Islet precursor cell (in vitro differentiated cells): ENCODE results near the gene ZBTB7C.

Experiments
- DNase-seq: peaks from one replicate; pipeline ENCODE4 v3.0.0-alpha.2; 2018

The ZBTB7C gene

DNA sequence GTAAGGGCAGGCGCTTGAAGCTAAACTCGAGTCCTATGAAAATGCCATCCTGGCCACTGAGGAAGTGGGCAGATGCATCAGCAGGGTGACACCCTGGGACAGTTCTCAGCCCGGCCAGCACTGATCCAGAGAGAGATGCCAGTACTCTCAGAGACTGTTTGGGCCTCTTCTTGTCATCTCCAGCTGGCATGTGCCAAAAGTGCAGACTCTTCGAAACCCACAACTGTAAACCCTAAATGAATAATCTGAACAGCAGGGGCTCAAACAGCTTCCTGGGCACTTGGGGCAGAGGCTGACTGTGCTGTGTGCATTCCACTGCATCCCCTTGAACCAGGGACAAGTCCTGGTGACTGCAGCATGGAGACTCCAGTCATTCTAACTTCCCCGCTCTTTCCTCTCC lies 274.6 kb downstream of the ZBTB7C start:
- no peak for DNase-seq

GRCh38 chr18:48133671-48134251 lies 275.4 kb downstream of the ZBTB7C start:
- no peak for DNase-seq

DNA sequence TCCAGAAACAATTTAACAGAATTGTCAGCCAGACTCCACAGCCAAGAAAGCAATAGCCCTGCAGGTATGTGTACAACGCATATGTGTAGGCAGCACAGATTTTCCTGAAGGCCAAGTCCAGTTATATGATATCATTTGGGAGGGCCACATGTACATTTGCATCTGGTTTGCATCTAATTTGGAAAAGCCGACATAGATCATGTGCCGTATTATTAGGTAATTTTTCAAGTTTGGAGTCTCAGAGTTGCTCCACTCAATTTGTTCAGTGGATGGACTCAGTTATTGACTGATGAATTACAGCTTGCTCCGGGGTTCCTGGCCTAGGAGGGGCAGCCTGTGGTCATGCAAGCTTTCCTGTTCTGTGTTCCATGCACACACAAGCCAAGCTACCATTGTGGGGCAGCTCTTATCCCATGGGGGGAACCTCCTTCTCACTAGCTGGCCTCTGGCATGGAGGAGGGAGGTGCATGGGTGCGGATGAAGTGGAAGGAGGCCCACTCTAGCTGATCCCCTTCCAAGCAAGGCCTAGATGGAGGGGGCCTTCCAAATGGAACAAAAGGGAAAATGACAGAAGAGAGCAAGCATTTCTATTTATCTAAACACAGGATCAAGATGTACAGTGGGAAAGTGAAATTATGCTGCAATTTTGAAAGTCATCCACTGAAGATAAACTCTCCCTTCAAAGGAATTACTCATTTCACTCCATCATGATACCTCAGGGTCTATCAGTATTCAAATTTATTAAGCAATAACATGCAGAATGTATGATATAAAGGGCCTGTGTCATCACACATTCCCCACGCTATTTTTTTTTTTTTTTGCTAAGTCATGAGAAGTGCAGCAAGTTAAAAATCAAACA lies 276.2 kb downstream of the ZBTB7C start:
- no peak for DNase-seq

DNA sequence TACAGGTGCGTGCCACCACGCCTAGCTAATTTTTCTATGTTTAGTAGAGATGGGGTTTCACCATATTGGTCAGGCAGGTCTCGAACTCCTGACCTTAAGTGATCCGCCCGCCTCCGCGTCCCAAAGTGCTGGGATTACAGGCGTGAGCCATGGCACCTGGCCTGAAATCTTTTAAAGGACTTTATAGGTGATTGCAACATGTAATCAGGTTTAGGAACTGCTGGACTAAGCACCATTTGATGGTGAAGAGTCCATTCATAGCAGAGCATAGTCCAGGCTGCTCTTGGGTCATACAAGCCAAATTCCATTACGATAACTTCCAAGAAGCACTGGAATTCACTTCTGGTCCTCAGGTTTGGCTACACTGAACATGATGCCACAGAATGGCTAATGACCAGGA lies 278.1 kb downstream of the ZBTB7C start:
- no peak for DNase-seq

GRCh38 chr18:48129621-48130082 lies 279.5 kb downstream of the ZBTB7C start:
- no peak for DNase-seq

GRCh38 chr18:48127606-48128005 lies 281.6 kb downstream of the ZBTB7C start:
- no peak for DNase-seq

DNA sequence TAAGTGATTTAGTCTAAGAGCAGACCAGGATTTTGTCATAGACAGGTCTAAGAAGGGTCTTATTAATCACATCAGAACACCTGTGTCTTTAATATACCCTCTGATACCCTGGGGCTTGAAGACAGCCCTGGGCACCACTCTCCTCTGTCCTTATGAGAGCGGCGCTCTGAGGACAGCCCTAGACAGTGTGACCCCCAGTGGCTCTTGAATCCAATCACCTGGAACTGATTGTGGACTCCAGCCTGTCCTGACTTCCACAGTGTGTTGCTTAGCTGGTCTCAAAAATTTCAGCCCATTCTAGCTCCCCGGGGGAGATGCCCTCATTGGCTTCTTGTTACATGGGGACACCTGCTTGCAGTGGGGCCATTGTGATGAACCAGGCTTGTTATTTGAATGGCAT lies 282.9 kb downstream of the ZBTB7C start:
- DNase-seq, result no peak

DNA sequence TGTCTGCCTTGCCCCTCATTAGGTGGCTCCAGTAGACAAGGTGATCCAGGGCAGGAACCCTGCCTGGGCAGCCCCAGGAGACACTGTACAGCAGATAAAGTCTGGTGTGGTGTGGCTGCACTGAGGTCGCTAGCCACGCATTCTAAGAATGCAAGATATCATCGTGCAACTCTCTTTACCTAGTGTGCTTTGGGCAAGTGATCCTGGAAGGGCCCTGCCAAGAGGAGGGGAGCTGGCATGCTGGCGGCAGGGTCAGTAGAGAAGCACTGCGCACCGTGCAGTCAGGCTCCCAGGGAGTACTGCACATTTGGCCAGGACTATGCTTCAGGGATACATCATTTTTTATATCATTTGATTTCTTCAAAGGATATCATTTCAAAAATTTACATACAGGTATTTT lies 283.5 kb downstream of the ZBTB7C start:
- no peak for DNase-seq

DNA sequence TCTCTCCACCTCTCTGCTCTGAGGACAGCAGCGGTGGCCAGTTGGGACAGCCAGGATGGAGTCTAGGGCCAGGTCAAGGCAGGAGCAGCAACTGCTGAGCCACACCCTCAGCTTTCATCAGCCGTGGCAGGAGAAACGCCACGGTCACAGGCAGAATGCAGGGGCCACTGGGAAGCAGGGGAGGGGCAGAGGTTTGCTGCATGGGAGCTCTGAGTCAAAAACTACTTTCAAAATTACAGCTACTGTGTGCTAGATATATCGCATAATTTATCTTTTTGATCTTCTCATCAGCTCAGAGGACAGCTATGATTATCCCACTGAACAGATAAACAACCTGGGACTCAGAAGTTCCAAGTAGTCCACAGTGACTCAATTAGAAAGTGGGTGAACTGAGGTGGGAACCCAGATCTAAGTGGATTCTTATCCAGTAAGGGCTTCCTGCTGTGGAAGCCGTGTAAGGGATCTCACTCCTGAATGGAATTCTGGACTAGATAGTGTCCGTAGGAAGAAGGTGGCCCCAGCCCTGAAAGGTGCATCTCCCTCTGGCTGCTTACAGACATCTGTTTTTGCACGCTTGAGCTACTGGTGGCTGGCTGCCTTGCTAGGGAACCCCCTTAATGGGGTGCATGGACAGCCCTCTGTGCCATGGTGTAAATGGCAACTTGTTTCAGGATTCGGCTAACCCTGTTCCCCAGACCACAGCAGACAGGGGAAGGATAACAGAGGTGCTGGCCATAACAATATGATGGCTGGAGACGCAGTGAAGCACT lies 284.1 kb downstream of the ZBTB7C start:
- no peak for DNase-seq

DNA sequence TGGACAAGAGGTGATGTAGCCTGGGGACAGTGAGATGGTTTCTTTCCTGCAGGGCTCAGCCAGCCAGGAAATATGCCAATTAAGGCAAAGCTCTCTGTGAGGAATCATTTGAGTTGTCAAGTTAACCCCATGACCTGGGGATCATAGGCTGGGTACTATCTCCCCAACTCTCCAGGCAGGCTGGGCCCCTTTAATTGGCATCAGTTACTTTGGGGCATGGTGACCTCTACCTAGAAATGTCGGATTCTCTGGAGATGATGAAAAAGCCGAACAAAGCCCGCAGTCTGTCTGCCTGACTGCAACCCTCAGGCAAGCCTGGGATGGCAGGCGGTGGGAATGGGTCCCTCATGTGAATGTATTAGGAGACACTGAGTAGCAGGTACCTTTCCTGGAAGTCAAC lies 285.2 kb downstream of the ZBTB7C start:
- DNase-seq, result no peak

- no peak for DNase-seq
These were observed 285.9 kb downstream of the ZBTB7C start for GRCh38 chr18:48123324-48123723.

DNA sequence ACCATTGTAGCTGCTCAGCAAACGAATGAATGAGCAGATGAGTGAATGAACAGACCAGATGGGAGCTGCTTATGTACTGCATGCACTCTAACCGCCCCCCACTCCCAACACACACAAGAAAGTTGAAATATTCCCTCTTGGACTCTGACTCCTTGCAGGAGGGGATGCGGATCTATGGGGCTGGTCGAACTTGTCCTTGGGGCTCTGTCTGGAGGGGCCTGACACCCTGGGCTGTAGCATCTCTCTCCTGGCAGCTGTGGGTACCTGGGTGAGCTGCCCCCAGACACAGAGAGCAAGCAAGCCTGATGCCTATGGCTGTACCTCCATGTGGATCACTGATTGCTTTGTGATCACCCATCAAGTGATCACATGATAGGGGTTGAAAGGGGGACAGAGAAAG lies 286.4 kb downstream of the ZBTB7C start:
- no peak for DNase-seq

GRCh38 chr18:48122376-48122775 lies 286.8 kb downstream of the ZBTB7C start:
- no peak for DNase-seq

DNA sequence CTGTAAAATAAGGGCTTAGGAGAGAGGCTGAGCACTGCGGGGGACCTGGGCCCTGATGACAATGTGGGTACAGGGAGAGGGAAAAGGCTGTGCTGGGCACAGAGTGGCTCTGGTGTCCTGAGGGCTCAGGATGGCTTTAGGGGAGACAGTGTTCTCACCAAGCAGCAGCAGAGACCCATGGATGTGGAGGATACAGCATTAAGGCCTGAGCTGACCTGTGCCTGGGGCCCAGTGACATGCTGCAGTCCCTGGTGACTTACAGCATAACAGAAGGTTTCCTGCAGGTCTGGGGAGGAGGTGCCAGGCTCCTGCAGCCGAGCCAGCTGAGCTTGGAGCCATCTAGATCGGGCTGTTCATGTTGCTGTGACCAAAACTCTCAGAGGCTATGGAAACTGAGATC lies 287.4 kb downstream of the ZBTB7C start:
- no peak for DNase-seq

DNA sequence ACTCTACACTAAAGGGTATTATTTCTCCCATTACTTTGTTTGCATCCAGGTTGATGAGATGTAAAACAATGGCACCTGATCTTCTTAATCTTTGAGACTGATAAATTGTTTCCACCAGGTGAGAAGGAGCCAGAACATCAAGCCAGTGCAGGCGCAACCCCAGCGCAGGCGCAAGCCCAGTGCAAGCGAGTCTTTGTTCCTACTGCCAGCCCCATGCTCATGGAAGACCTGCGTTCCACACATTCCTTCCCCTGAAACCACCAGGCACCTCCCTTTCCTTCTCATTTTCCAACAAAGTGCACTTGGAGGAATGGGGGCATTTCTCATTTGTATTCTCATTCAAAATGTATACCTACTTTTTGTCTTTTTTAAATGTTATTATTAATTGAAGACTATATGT lies 290.0 kb downstream of the ZBTB7C start:
- no peak for DNase-seq

- DNase-seq, result no peak
These were observed 292.1 kb downstream of the ZBTB7C start for GRCh38 chr18:48116873-48117630.

- no peak for DNase-seq
These were observed 293.2 kb downstream of the ZBTB7C start for GRCh38 chr18:48116017-48116416.

DNA sequence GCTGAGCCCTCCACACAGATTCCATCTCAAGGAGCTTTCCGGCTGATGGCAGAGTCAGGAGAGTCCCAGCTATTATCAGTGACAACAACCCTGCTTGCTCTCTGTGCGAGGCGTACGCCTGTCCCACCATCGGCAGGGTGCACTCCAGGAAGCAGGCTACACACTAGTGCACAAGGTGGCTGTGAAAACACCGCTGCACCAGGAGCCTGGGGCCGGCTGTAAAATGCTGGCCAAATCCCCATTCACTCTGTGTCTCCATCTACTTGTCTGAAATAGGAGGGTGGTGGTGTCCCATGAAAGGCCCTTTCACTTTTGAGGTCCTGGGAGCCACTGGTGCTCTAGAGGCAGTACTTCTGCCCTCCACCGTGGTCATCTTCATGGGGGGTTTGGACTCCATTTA lies 295.5 kb downstream of the ZBTB7C start:
- no peak for DNase-seq

- DNase-seq, result no peak
These were observed 297.6 kb downstream of the ZBTB7C start for GRCh38 chr18:48111587-48111986.

DNA sequence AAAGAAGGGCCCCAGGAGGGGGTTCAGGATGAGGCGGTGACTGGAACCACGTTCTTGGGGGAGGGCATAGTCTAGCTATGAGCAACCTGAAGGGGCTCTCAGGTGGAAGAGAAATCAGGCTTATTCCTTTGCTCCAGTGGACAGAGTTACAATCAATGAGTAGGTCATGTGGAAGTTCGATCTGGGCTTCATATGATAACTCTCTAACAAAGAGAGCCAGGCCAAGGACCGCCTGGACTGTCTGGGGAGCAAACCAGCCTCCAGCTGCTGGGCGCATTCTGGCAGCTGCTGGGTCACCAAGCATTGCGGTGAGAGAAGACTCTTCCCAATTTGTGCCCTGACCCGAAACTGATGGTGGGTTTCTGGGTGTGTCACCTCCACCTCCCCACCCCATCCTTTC lies 298.4 kb downstream of the ZBTB7C start:
- no peak for DNase-seq

DNA sequence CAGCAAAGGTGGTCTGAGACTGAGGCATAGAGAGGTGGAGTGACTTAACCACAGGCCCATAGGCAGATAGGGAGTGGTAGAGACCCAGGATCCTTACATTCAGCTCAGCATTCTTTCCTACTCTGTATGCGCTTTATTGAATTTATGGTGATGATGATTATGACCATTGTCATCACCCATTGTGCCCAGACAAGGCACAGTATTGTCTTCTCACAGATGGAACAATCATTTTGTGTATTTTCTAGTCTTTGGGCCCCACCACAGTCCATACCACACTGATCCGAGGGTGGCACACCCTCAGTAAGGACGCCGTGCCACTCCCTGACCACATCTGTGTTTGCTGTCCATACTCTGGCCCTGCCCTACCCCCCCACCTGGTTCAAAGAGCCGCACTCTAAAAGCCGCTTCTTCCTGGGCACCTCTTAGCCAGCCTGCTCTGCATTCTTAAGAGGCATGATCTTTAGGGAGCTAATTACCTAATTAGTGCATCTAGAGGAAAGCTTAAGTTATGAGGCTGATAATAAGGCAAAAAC lies 299.2 kb downstream of the ZBTB7C start:
- DNase-seq, result no peak

DNA sequence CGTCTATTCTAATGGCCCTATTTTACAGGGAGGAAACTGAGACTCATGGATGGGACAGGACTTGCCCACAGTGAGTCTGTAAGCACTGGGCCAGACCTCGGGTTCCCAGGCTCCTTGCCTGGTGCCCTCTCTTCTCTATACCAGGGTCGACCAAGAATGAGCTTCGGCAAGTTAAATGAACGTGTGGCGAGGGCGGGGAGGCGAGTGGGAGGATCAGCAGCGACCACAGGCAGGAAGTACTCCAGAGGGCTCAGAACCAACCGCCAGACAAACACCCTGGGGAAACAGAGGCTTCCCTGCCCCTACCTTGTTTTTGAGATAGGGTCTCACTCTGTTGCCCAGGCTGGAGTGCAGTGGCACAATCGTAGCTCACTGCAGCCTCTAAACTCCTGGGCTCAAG lies 301.0 kb downstream of the ZBTB7C start:
- DNase-seq, result no peak
